DMS 273 treated with DMSO at 0.1 percent for 48 hours (cell line): ENCODE measurements around the gene CCDC91.
"Not testable (repeated sequence)": the region's sequence is repeated elsewhere in the genome, so short reads cannot be mapped to it uniquely, and the experiment has no call there.

Experiments
- DNase-seq: peaks from one replicate; lab custom pipeline; 2025; lab: John Stamatoyannopoulos, UW

The CCDC91 gene

GRCh38 chr12:28232211-28232928 is 42.1 kb downstream of the CCDC91 start:
- no peak for DNase-seq

- no peak for DNase-seq
Observed at GRCh38 chr12:28234444-28234843, 44.2 kb downstream of the CCDC91 start.

- DNase-seq, result no peak
Observed at GRCh38 chr12:28235015-28235414, 44.8 kb downstream of the CCDC91 start.

- no peak for DNase-seq
Observed at GRCh38 chr12:28235985-28236384, 45.7 kb downstream of the CCDC91 start.

GRCh38 chr12:28237423-28237822 is 47.2 kb downstream of the CCDC91 start:
- no peak for DNase-seq

- DNase-seq, result no peak
Observed at GRCh38 chr12:28239918-28240317, 49.7 kb downstream of the CCDC91 start.

GRCh38 chr12:28240853-28241252 is 50.6 kb downstream of the CCDC91 start:
- no peak for DNase-seq

- no peak for DNase-seq
Observed at GRCh38 chr12:28242129-28242495, 51.9 kb downstream of the CCDC91 start.

- no peak for DNase-seq
Observed at GRCh38 chr12:28242496-28243309, 52.4 kb downstream of the CCDC91 start.

- DNase-seq, result no peak
Observed at GRCh38 chr12:28243310-28243633, 53.0 kb downstream of the CCDC91 start.

- DNase-seq, result no peak
Observed at GRCh38 chr12:28247806-28248205, 57.5 kb downstream of the CCDC91 start.

GRCh38 chr12:28248555-28249145 is 58.4 kb downstream of the CCDC91 start:
- DNase-seq, result no peak

GRCh38 chr12:28253161-28253641 is 62.9 kb downstream of the CCDC91 start:
- DNase-seq, result no peak

GRCh38 chr12:28257411-28257810 is 67.2 kb downstream of the CCDC91 start:
- no peak for DNase-seq

- DNase-seq, result no peak
Observed at GRCh38 chr12:28258998-28259397, 68.7 kb downstream of the CCDC91 start.

- DNase-seq, result no peak
Observed at GRCh38 chr12:28265435-28266042, 75.3 kb downstream of the CCDC91 start.

GRCh38 chr12:28267920-28268607 is 77.8 kb downstream of the CCDC91 start:
- not testable (repeated sequence) for DNase-seq

- no peak for DNase-seq
Observed at GRCh38 chr12:28268608-28269229, 78.5 kb downstream of the CCDC91 start.

GRCh38 chr12:28269851-28270250 is 79.6 kb downstream of the CCDC91 start:
- no peak for DNase-seq

GRCh38 chr12:28278499-28278898 is 88.2 kb downstream of the CCDC91 start:
- DNase-seq, result no peak

GRCh38 chr12:28278960-28279359 is 88.7 kb downstream of the CCDC91 start:
- DNase-seq, result no peak

GRCh38 chr12:28286352-28286751 is 96.1 kb downstream of the CCDC91 start:
- DNase-seq, result no peak
